CD14-positive monocyte (primary cell): ENCODE measurements around the gene NR1D1. TPM values are rescaled to one million over a fixed set of nuclear protein-coding genes. Genes with fewer than 3 reads are reported as not detected.

Experiments used
- DNase-seq, 3 donors: peaks; one replicate each; pipeline ENCODE4 v3.0.0-alpha.2; 2011 to 2022
- H2AFZ ChIP-seq: 2 replicates; pipeline ENCODE4 v1.6.0; 2012; ENCODE audit warnings: mild to moderate bottlenecking, low read depth, low read length, inconsistent platforms; ENCODE audit not compliant: insufficient read depth, poor library complexity, severe bottlenecking
- H3K27ac ChIP-seq, 2 donors: 1 replicate in 1 of 2; 2 replicates in 1 of 2; pipeline ENCODE4 v1.5.1; 2012 to 2013; ENCODE audit warnings: low read length in 2 of 2, control low read depth in 1 of 2, inconsistent platforms in 1 of 2, low read depth in 1 of 2, mild to moderate bottlenecking in 1 of 2
- H3K27me3 ChIP-seq, 2 donors: one replicate each; pipeline versions ENCODE4 v1.6.0 to v1.6.1; 2011 to 2013; ENCODE audit warnings: low read length in 2 of 2; ENCODE audit not compliant: control insufficient read depth in 2 of 2, insufficient read depth in 2 of 2
- H3K36me3 ChIP-seq, 2 donors: replicated peaks in 1 of 2; 1 replicate in 1 of 2; 2 replicates in 1 of 2; pipeline versions ENCODE4 v1.5.1 to v1.6.1; 2012 to 2013; ENCODE audit warnings: low read length in 2 of 2, control low read depth in 1 of 2, inconsistent platforms in 1 of 2, mild to moderate bottlenecking in 1 of 2; ENCODE audit not compliant: insufficient read depth in 2 of 2, control insufficient read depth in 1 of 2
- H3K4me1 ChIP-seq, 2 donors: 1 replicate in 1 of 2; 2 replicates in 1 of 2; pipeline versions ENCODE4 v1.5.1 to v1.6.1; 2012 to 2013; ENCODE audit warnings: low read length in 2 of 2, control low read depth in 1 of 2, inconsistent platforms in 1 of 2, mild to moderate bottlenecking in 1 of 2, moderate library complexity in 1 of 2; ENCODE audit not compliant: insufficient read depth in 2 of 2, control insufficient read depth in 1 of 2
- H3K4me2 ChIP-seq: replicated peaks from 2 replicates; pipeline ENCODE3; 2012; ENCODE audit warnings: low read length, moderate library complexity, mild to moderate bottlenecking; ENCODE audit not compliant: poor library complexity, severe bottlenecking; ENCODE audit errors: extremely low read depth
- H3K4me3 ChIP-seq, 3 experiments: fragments of 200-600 bp in 1 of 3; sonication (generic) in 1 of 3; replicated peaks in 1 of 3; 1 replicate in 2 of 3; 2 replicates in 1 of 3; pipeline ENCODE4 v1.5.1; 2011 to 2013; ENCODE audit warnings: low read length in 3 of 3, mild to moderate bottlenecking in 3 of 3, control low read depth in 2 of 3, low read depth in 2 of 3, inconsistent platforms in 1 of 3, moderate library complexity in 1 of 3
- H3K79me2 ChIP-seq: 2 replicates; pipeline ENCODE4 v1.6.0; 2012; ENCODE audit warnings: mild to moderate bottlenecking, control low read depth, inconsistent platforms, low read length, moderate library complexity; ENCODE audit not compliant: insufficient read depth
- H3K9ac ChIP-seq: 2 replicates; pipeline ENCODE4 v1.6.0; 2017; ENCODE audit warnings: low read length, mild to moderate bottlenecking; ENCODE audit not compliant: insufficient read depth, poor library complexity, severe bottlenecking
- H3K9me3 ChIP-seq, 2 donors: replicated peaks in 1 of 2; 1 replicate in 1 of 2; 2 replicates in 1 of 2; pipeline versions ENCODE4 v1.5.1 to v1.6.1; 2012 to 2013; ENCODE audit warnings: low read length in 2 of 2, control low read depth in 1 of 2; ENCODE audit not compliant: control insufficient read depth in 1 of 2, insufficient read depth in 1 of 2
- H4K20me1 ChIP-seq: 2 replicates; pipeline ENCODE4 v1.6.0; 2012; ENCODE audit warnings: mild to moderate bottlenecking, low read length, control low read depth, moderate library complexity; ENCODE audit not compliant: insufficient read depth
- H3K27ac Mint-ChIP-seq, 7 donors: one replicate each; pipeline ENCODE4 v1.8.0; 2020; ENCODE audit warnings: mild to moderate bottlenecking in 7 of 7, mixed read lengths in 7 of 7, moderate library complexity in 6 of 7, inconsistent platforms in 2 of 7
- H3K27me3 Mint-ChIP-seq, 3 donors: one replicate each; pipeline ENCODE4 v1.8.0; 2021 to 2022; ENCODE audit warnings: low read depth in 3 of 3, mild to moderate bottlenecking in 3 of 3, mixed read lengths in 3 of 3, moderate library complexity in 3 of 3, inconsistent platforms in 1 of 3
- H3K36me3 Mint-ChIP-seq, 2 donors: one replicate each; pipeline ENCODE4 v1.8.0; 2020; ENCODE audit warnings: mixed read lengths in 2 of 2, inconsistent platforms in 1 of 2, mild to moderate bottlenecking in 1 of 2
- H3K4me1 Mint-ChIP-seq: one replicate; pipeline ENCODE4 v1.8.0; 2020; ENCODE audit warnings: mild to moderate bottlenecking, mixed read lengths
- H3K4me3 Mint-ChIP-seq, 2 donors: one replicate each; pipeline ENCODE4 v1.8.0; 2020; ENCODE audit warnings: mild to moderate bottlenecking in 2 of 2, mixed read lengths in 2 of 2, moderate library complexity in 1 of 2
- H3K9me3 Mint-ChIP-seq, 7 donors: one replicate each; pipeline ENCODE4 v1.8.0; 2020 to 2022; ENCODE audit warnings: mixed read lengths in 7 of 7, mild to moderate bottlenecking in 6 of 7, moderate library complexity in 6 of 7, inconsistent platforms in 2 of 7
- WGBS: methylation state at CpG from one replicate; pipeline ENCODE4 v1.1.5; 2013; ENCODE audit warnings: missing lambda C conversion rate; ENCODE audit not compliant: insufficient coverage; 5-methylcytosine and 5-hydroxymethylcytosine counted together
- intact Hi-C, 2 donors: fragments of 100-400 bp; cut with micrococcal nuclease; formaldehyde crosslinking; loops; one replicate each; pipeline versions ENCODE4 v1.15.0 to v1.15.1; 2023
- polyA plus RNA-seq, 3 donors: library from polyadenylated mRNA; depleted of rRNA in 1 of 3; unstranded in 2 of 3; stranded (reverse) in 1 of 3; fragments of 300-500 nt in 2 of 3; fragments of >200 nt in 1 of 3; fragmentation: Illumina TruSeq in 2 of 3; gene quantifications; 1 replicate in 2 of 3; 2 replicates in 1 of 3; pipeline ENCODE4 v1.2.3, GENCODE V29; 2012 to 2021
- TF ChIP-seq, protein P1 (sequence below): fragments of 200-600 bp; IDR thresholded peaks from one replicate; pipeline ENCODE4 v1.8.0; 2022; ENCODE audit warnings: antibody characterized with exemption, mild to moderate bottlenecking

Gene NR1D1
- polyA plus RNA-seq, 3 donors, result 0.28 to 4.9 (median 0.31) TPM

- Histone ChIP-seq H3K27ac (no peak overlapping the region), H2AFZ (no peak overlapping the region), H4K20me1 (no peaks in the 10 kb centered on the region), H3K36me3 (no peaks in the 10 kb centered on the region), H3K9ac (no peak overlapping the region), H3K9me3 (no peaks in the 10 kb centered on the region), H3K4me3 (no peak overlapping the region), H3K4me2 (no peak overlapping the region), H3K27me3 (no peaks in the 10 kb centered on the region), H3K4me1 (peaks cover 44 to 56% of the 10 kb centered on the region in 2 donors), H3K79me2 (no peaks in the 10 kb centered on the region)
- Mint-ChIP-seq H3K27me3 (peaks cover 0 to 3% (median 0%) of the 10 kb centered on the region in 3 donors), H3K27ac (peak overlapping the region; percentile 37 to 86 (median 80)), H3K9me3 (peaks cover 0 to 3% (median 0%) of the 10 kb centered on the region in 7 donors), H3K4me3 (no peak overlapping the region), H3K4me1 (peaks cover 62% of the 10 kb centered on the region), H3K36me3 (no peaks in the 10 kb centered on the region)
- 27% methylated on average over 2 of the region's 2 CpGs for WGBS
- TF ChIP-seq, protein P1, sequence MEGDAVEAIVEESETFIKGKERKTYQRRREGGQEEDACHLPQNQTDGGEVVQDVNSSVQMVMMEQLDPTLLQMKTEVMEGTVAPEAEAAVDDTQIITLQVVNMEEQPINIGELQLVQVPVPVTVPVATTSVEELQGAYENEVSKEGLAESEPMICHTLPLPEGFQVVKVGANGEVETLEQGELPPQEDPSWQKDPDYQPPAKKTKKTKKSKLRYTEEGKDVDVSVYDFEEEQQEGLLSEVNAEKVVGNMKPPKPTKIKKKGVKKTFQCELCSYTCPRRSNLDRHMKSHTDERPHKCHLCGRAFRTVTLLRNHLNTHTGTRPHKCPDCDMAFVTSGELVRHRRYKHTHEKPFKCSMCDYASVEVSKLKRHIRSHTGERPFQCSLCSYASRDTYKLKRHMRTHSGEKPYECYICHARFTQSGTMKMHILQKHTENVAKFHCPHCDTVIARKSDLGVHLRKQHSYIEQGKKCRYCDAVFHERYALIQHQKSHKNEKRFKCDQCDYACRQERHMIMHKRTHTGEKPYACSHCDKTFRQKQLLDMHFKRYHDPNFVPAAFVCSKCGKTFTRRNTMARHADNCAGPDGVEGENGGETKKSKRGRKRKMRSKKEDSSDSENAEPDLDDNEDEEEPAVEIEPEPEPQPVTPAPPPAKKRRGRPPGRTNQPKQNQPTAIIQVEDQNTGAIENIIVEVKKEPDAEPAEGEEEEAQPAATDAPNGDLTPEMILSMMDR, result no peak
- DNase-seq, result no peak
- intact Hi-C loops, result loop anchor here (2.0 to 10.0 kb wide), 3 partner anchors 50 to 173 kb away; partner anchors contain the start of genes CDC6 (in 1 of the 2) and THRA (in 1 of the 2)
These were observed 11.9 kb upstream of the NR1D1 start for GRCh38 chr17:40112191-40112711.

- H3K4me3 Mint-ChIP-seq, result peak overlapping the region; percentile 48 to 71
- DNase-seq, result peak; percentile 85 to 93 (median 87)
- peaks cover 0 to 3% (median 0%) of the 10 kb centered on the region in 7 donors for H3K9me3 Mint-ChIP-seq
- peak overlapping the region; percentile 70 to 88 (median 82) for H3K27ac Mint-ChIP-seq
- H3K4me3 ChIP-seq, result peak overlapping the region in 1 of 3 experiments; percentile 24
- intact Hi-C loops, result loop anchor here (2.0 to 10.0 kb wide), 4 partner anchors 49 to 173 kb away; partner anchors contain the start of genes THRA (in 2 of the 2) and CDC6 (in 1 of the 2)
- H3K9me3 ChIP-seq, result no peaks in the 10 kb centered on the region
- peaks cover 0 to 7% (median 0%) of the 10 kb centered on the region in 3 donors for H3K27me3 Mint-ChIP-seq
- H3K4me1 Mint-ChIP-seq, result peaks cover 70% of the 10 kb centered on the region
- TF ChIP-seq, protein P1, result peak; percentile 86
- H3K4me2 ChIP-seq, result peak overlapping the region; percentile 46
- H3K4me1 ChIP-seq, result peaks cover 51 to 63% of the 10 kb centered on the region in 2 donors
- no peak overlapping the region for H2AFZ ChIP-seq
- no peak overlapping the region for H3K9ac ChIP-seq
- peak overlapping the region; percentile 4 to 7 for H3K27ac ChIP-seq
- no peaks in the 10 kb centered on the region for H3K79me2 ChIP-seq
- H3K36me3 Mint-ChIP-seq, result no peaks in the 10 kb centered on the region
- no peaks in the 10 kb centered on the region for H4K20me1 ChIP-seq
- no peaks in the 10 kb centered on the region for H3K27me3 ChIP-seq
- 0% methylated on average over 5 of the region's 12 CpGs for WGBS
- no peaks in the 10 kb centered on the region for H3K36me3 ChIP-seq
These were observed 11.1 kb upstream of the NR1D1 start for GRCh38 chr17:40111221-40112128.
